ENCODE measurements around the gene AOX1.

- no peak for TF ChIP-seq EZH2 (IDR thresholded peaks at IDR 0.05; ENCODE audit: low read depth, low read length, severe bottlenecking)
- TF ChIP-seq SIN3A (conservative IDR thresholded peaks at IDR 0.05 in 1 of 2, IDR thresholded peaks at IDR 0.05 in 1 of 2; ENCODE audit: low read depth in 1 of 2, low read length in 2 of 2) = no peak
- TF ChIP-seq EP300 (IDR thresholded peaks at IDR 0.05; ENCODE audit: borderline replicate concordance in 1 of 2, low read depth in 2 of 2, low read length in 2 of 2) = no peak
Measured at GRCh38 chr2:200602584-200602983, 16.8 kb downstream of the AOX1 start.
